ENCODE results near the gene PSMA2. TPM values are rescaled to one million over a fixed set of nuclear protein-coding genes. Genes with fewer than 3 reads are reported as not detected.

The PSMA2 gene
- total and polyA plus RNA-seq, 2 donors (not counting 1 experiment from before 2014, with no cell fraction given), result 27.2 to 161 TPM

GRCh38 chr7:42980084-42980483, 48.1 kb upstream of the PSMA2 start:
- Histone ChIP-seq H4K20me1 (ENCODE audit: control insufficient read depth, extremely low read depth, insufficient read depth, low read length) (no peaks in the 10 kb centered on the region), H3K9me3 (ENCODE audit: control insufficient read depth, insufficient read depth, low read depth, low read length) (no peaks in the 10 kb centered on the region), H3K79me2 (ENCODE audit: control insufficient read depth, insufficient read depth, low read length) (no peaks in the 10 kb centered on the region), H3K27ac (ENCODE audit: insufficient read depth, low read length) (no peak overlapping the region), H3K4me2 (ENCODE audit: extremely low read depth, insufficient read depth, low read length) (no peak overlapping the region), H3K36me3 (ENCODE audit: control insufficient read depth, insufficient read depth, low read length) (no peaks in the 10 kb centered on the region), H3K4me1 (ENCODE audit: control insufficient read depth, extremely low read depth, insufficient read depth, low read length) (no peaks in the 10 kb centered on the region), H3K27me3 (ENCODE audit: control insufficient read depth, insufficient read depth, low read length) (no peaks in the 10 kb centered on the region), H2AFZ (ENCODE audit: low read length) (no peak overlapping the region), H3K4me3 (replicated peaks in 1 of 4; ENCODE audit: control extremely low read depth in 1 of 4, insufficient read depth in 1 of 4, low read depth in 3 of 4, low read length in 4 of 4) (no peak overlapping the region), H3K9ac (ENCODE audit: insufficient read depth, low read length) (no peak overlapping the region)
- DNase-seq (ENCODE audit: low read depth in 2 of 2), result no peak
- TF ChIP-seq EZH2 (IDR thresholded peaks at IDR 0.05; ENCODE audit: low read length, missing control alignments) (no peak), CTCF (conservative IDR thresholded peaks at IDR 0.05 in 1 of 2, IDR thresholded peaks at IDR 0.05 in 1 of 2; ENCODE audit: low read depth in 1 of 2, low read length in 2 of 2) (no peak)

DNA sequence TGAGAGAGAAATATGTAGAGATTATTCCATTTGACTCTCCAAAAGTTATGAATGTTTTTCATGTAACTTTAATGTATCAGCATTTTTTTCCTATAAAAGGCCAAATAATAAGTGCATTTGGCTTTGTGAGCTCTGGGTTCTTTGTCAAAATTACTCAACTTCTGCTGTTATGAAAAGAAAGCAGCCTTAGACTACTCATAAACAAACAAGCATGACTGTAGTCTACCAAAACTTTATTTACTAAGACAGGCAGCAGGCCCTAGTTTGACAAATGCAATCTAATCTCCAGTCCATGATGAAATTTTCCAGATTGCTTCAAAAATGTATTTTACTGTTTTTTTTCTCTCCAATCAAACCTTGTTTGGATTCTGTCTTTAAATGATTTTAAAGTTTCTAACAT, 46.5 kb upstream of the PSMA2 start:
- Histone ChIP-seq H3K4me2 (ENCODE audit: extremely low read depth, insufficient read depth, low read length) (no peak overlapping the region), H2AFZ (ENCODE audit: low read length) (no peak overlapping the region), H4K20me1 (ENCODE audit: control insufficient read depth, extremely low read depth, insufficient read depth, low read length) (no peaks in the 10 kb centered on the region), H3K9ac (ENCODE audit: insufficient read depth, low read length) (no peak overlapping the region), H3K4me3 (replicated peaks in 1 of 4; ENCODE audit: control extremely low read depth in 1 of 4, insufficient read depth in 1 of 4, low read depth in 3 of 4, low read length in 4 of 4) (no peak overlapping the region), H3K27ac (ENCODE audit: insufficient read depth, low read length) (no peak overlapping the region), H3K9me3 (ENCODE audit: control insufficient read depth, insufficient read depth, low read depth, low read length) (no peaks in the 10 kb centered on the region), H3K27me3 (ENCODE audit: control insufficient read depth, insufficient read depth, low read length) (no peaks in the 10 kb centered on the region), H3K4me1 (ENCODE audit: control insufficient read depth, extremely low read depth, insufficient read depth, low read length) (peaks cover 2% of the 10 kb centered on the region), H3K79me2 (ENCODE audit: control insufficient read depth, insufficient read depth, low read length) (no peaks in the 10 kb centered on the region), H3K36me3 (ENCODE audit: control insufficient read depth, insufficient read depth, low read length) (no peaks in the 10 kb centered on the region)
- DNase-seq (ENCODE audit: low read depth in 2 of 2), result peak in 1 of 2 donors; percentile 48
- TF ChIP-seq EZH2 (IDR thresholded peaks at IDR 0.05; ENCODE audit: low read length, missing control alignments), result no peak
- no peak for TF ChIP-seq CTCF (conservative IDR thresholded peaks at IDR 0.05 in 1 of 2, IDR thresholded peaks at IDR 0.05 in 1 of 2; ENCODE audit: low read depth in 1 of 2, low read length in 2 of 2)

GRCh38 chr7:42976371-42976770, 44.4 kb upstream of the PSMA2 start:
- H3K9ac ChIP-seq (ENCODE audit: insufficient read depth, low read length), result no peak overlapping the region
- no peak overlapping the region for H3K27ac ChIP-seq (ENCODE audit: insufficient read depth, low read length)
- no peak overlapping the region for H2AFZ ChIP-seq (ENCODE audit: low read length)
- H3K4me1 ChIP-seq (ENCODE audit: control insufficient read depth, extremely low read depth, insufficient read depth, low read length), result peaks cover 6% of the 10 kb centered on the region
- no peaks in the 10 kb centered on the region for H3K27me3 ChIP-seq (ENCODE audit: control insufficient read depth, insufficient read depth, low read length)
- no peak for DNase-seq (ENCODE audit: low read depth in 2 of 2)
- H3K4me2 ChIP-seq (ENCODE audit: extremely low read depth, insufficient read depth, low read length), result no peak overlapping the region
- H3K36me3 ChIP-seq (ENCODE audit: control insufficient read depth, insufficient read depth, low read length), result no peaks in the 10 kb centered on the region
- TF ChIP-seq EZH2 (IDR thresholded peaks at IDR 0.05; ENCODE audit: low read length, missing control alignments) (no peak), CTCF (conservative IDR thresholded peaks at IDR 0.05 in 1 of 2, IDR thresholded peaks at IDR 0.05 in 1 of 2; ENCODE audit: low read depth in 1 of 2, low read length in 2 of 2) (no peak)
- H3K9me3 ChIP-seq (ENCODE audit: control insufficient read depth, insufficient read depth, low read depth, low read length), result no peaks in the 10 kb centered on the region
- no peaks in the 10 kb centered on the region for H4K20me1 ChIP-seq (ENCODE audit: control insufficient read depth, extremely low read depth, insufficient read depth, low read length)
- no peak overlapping the region for H3K4me3 ChIP-seq (replicated peaks in 1 of 4; ENCODE audit: control extremely low read depth in 1 of 4, insufficient read depth in 1 of 4, low read depth in 3 of 4, low read length in 4 of 4)
- no peaks in the 10 kb centered on the region for H3K79me2 ChIP-seq (ENCODE audit: control insufficient read depth, insufficient read depth, low read length)

Measured in fibroblast of lung (primary cell).